Neural cell (in vitro differentiated cells): Measurements from ENCODE around the gene TUBA4B. TPM values are rescaled to one million over a fixed set of nuclear protein-coding genes. Genes with fewer than 3 reads are reported as not detected.

Experiments used
- H2AFZ ChIP-seq: fragments of 200-600, 300-800 bp; sonication (generic), shearing (Covaris generic); 2 replicates; pipeline ENCODE4 v1.6.0; 2014; ENCODE audit warnings: low read depth, mild to moderate bottlenecking, antibody characterized with exemption, low read length, moderate library complexity
- H3F3A ChIP-seq: fragments of 200-600 bp; shearing (Covaris generic); 2 replicates; pipeline ENCODE4 v1.6.1; 2016; ENCODE audit warnings: mild to moderate bottlenecking, moderate library complexity, mixed read lengths, antibody characterized with exemption, low read length; ENCODE audit not compliant: insufficient read depth, poor library complexity, severe bottlenecking
- H3K27ac ChIP-seq: fragments of 200-600, 300-800 bp; sonication (generic), shearing (Covaris generic); 2 replicates; pipeline ENCODE4 v1.5.1; 2014; ENCODE audit warnings: mild to moderate bottlenecking, low read length, moderate library complexity
- H3K27me3 ChIP-seq: fragments of 300-800, 200-600 bp; sonication (generic), shearing (Covaris generic); 2 replicates; pipeline ENCODE4 v1.6.0; 2014; ENCODE audit warnings: mild to moderate bottlenecking, low read depth, low read length, moderate library complexity; ENCODE audit not compliant: insufficient read depth
- H3K36me3 ChIP-seq: fragments of 300-800, 200-600 bp; sonication (generic), shearing (Covaris generic); 2 replicates; pipeline ENCODE4 v1.5.1; 2014; ENCODE audit warnings: mild to moderate bottlenecking, antibody characterized with exemption, low read length, moderate library complexity; ENCODE audit not compliant: insufficient read depth
- H3K4me2 ChIP-seq: fragments of 300-800, 200-600 bp; sonication (generic), shearing (Covaris generic); 2 replicates; pipeline ENCODE4 v1.6.0; 2014; ENCODE audit warnings: mild to moderate bottlenecking, low read length
- H3K4me3 ChIP-seq: fragments of 300-800, 200-600 bp; sonication (generic), shearing (Covaris generic); 2 replicates; pipeline ENCODE4 v1.5.1; 2014; ENCODE audit warnings: mild to moderate bottlenecking, low read length, moderate library complexity
- H3K79me2 ChIP-seq: fragments of 200-600 bp; shearing (Covaris generic); replicated peaks from 2 replicates; pipeline ENCODE4 v1.6.0; 2014; ENCODE audit warnings: mild to moderate bottlenecking, low read length, moderate library complexity; ENCODE audit not compliant: insufficient read depth
- H3K9ac ChIP-seq: fragments of 300-800, 200-600 bp; sonication (generic), shearing (Covaris generic); 2 replicates; pipeline ENCODE4 v1.6.1; 2016; ENCODE audit warnings: mild to moderate bottlenecking, low read length, mixed read lengths
- H3K9me2 ChIP-seq: fragments of 200-600 bp; shearing (Covaris generic); 2 replicates; pipeline ENCODE4 v1.6.1; 2016; ENCODE audit warnings: mild to moderate bottlenecking, low read length, mixed read lengths; ENCODE audit not compliant: insufficient read depth
- H3K9me3 ChIP-seq: fragments of 200-600, 300-800 bp; sonication (generic), shearing (Covaris generic); 2 replicates; pipeline ENCODE4 v1.6.1; 2016; ENCODE audit warnings: mild to moderate bottlenecking, mixed run types, low read length, moderate library complexity, mixed read lengths
- H4K20me1 ChIP-seq: fragments of 200-600 bp; shearing (Covaris generic); 2 replicates; pipeline ENCODE4 v1.6.1; 2016; ENCODE audit warnings: mild to moderate bottlenecking, mixed run types; ENCODE audit not compliant: insufficient read depth
- EP300 ChIP-seq: fragments of 450-650 bp; conservative IDR thresholded peaks from 2 replicates; pipeline ENCODE4 v1.6.1; 2014; ENCODE audit warnings: antibody characterized with exemption, mild to moderate bottlenecking, moderate library complexity; ENCODE audit not compliant: poor library complexity, severe bottlenecking
- EZH2 ChIP-seq: fragments of 200-600, 300-800 bp; shearing (Covaris generic), sonication (generic); IDR thresholded peaks from 2 replicates; pipeline ENCODE4 v1.6.1; 2014; ENCODE audit warnings: antibody characterized with exemption, low read length, borderline replicate concordance, mild to moderate bottlenecking; ENCODE audit not compliant: insufficient read depth, poor library complexity, severe bottlenecking
- MXI1 ChIP-seq: fragments of 450-650 bp; conservative IDR thresholded peaks from 2 replicates; pipeline ENCODE4 v1.6.1; 2014; ENCODE audit warnings: antibody characterized with exemption, mild to moderate bottlenecking; ENCODE audit not compliant: poor library complexity, severe bottlenecking
- POLR2AphosphoS5 ChIP-seq: IDR thresholded peaks from 2 replicates; pipeline ENCODE4 v1.6.1; 2012
- RAD21 ChIP-seq: fragments of 450-650 bp; conservative IDR thresholded peaks from 2 replicates; pipeline ENCODE4 v1.6.1; 2014; ENCODE audit warnings: antibody characterized with exemption, mild to moderate bottlenecking, moderate library complexity
- SMC3 ChIP-seq: fragments of 450-650 bp; conservative IDR thresholded peaks from 2 replicates; pipeline ENCODE4 v1.6.1; 2014; ENCODE audit warnings: antibody characterized with exemption, mild to moderate bottlenecking, moderate library complexity; ENCODE audit not compliant: poor library complexity
- TAF1 ChIP-seq: IDR thresholded peaks from 2 replicates; pipeline ENCODE4 v1.6.1; 2012; ENCODE audit warnings: low read depth
- polyA plus RNA-seq: library from polyadenylated mRNA; depleted of rRNA; stranded (reverse); fragments of >200 nt; gene quantifications from 2 replicates; pipeline ENCODE4 v1.2.3, GENCODE V29; 2014
- TF ChIP-seq, protein P1 (sequence below): fragments of 450-650 bp; IDR thresholded peaks from 2 replicates; pipeline ENCODE4 v1.5.1; 2014; ENCODE audit warnings: antibody characterized with exemption, mild to moderate bottlenecking, moderate library complexity; ENCODE audit not compliant: poor library complexity, severe bottlenecking
- TF ChIP-seq, protein P2 (sequence below): IDR thresholded peaks from 2 replicates; pipeline ENCODE4 v1.6.1; 2012; ENCODE audit warnings: borderline replicate concordance

Gene TUBA4B
- polyA plus RNA-seq, 1 donor from 2014 or later = not detected

DNA sequence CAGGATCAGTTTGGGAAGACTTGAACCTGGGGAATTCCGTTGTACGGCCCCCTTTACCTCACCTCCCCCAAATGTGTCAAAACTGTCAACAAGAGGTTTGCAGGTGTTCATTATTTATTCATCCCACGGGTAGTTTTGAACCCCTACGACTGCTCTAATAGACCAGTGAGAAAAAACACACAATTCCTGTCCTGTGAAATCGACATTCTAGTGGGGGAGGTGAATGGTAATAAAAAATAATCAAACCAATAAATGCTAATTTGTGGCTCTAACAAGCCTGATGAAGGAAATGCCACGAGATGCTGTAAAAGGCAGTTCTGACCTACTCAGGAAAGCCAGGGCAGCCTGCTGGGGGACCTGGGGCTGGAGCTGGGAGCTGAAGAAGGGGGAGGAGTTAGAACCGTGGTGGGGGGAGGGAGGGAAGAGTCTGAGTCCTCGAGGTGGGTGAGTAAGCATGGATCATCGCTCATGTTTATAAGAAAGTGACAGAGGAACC is 25.7 kb downstream of the TUBA4B start:
- peak overlapping the region; percentile 74 for H3K4me3 ChIP-seq
- no peaks in the 10 kb centered on the region for H3K36me3 ChIP-seq
- H3K4me2 ChIP-seq = peak overlapping the region; percentile 52
- no peaks in the 10 kb centered on the region for H3K27me3 ChIP-seq
- H3K9me2 ChIP-seq = no peaks in the 10 kb centered on the region
- peaks cover 10% of the 10 kb centered on the region for H3F3A ChIP-seq
- peak overlapping the region; percentile 79 for H3K27ac ChIP-seq
- H2AFZ ChIP-seq = no peak overlapping the region
- no peaks in the 10 kb centered on the region for H3K79me2 ChIP-seq
- TF ChIP-seq TAF1 (no peak), MXI1 (no peak), SMC3 (peak; percentile 18)
- H3K9ac ChIP-seq = peak overlapping the region; percentile 82
- no peaks in the 10 kb centered on the region for H3K9me3 ChIP-seq
- no peaks in the 10 kb centered on the region for H4K20me1 ChIP-seq

DNA sequence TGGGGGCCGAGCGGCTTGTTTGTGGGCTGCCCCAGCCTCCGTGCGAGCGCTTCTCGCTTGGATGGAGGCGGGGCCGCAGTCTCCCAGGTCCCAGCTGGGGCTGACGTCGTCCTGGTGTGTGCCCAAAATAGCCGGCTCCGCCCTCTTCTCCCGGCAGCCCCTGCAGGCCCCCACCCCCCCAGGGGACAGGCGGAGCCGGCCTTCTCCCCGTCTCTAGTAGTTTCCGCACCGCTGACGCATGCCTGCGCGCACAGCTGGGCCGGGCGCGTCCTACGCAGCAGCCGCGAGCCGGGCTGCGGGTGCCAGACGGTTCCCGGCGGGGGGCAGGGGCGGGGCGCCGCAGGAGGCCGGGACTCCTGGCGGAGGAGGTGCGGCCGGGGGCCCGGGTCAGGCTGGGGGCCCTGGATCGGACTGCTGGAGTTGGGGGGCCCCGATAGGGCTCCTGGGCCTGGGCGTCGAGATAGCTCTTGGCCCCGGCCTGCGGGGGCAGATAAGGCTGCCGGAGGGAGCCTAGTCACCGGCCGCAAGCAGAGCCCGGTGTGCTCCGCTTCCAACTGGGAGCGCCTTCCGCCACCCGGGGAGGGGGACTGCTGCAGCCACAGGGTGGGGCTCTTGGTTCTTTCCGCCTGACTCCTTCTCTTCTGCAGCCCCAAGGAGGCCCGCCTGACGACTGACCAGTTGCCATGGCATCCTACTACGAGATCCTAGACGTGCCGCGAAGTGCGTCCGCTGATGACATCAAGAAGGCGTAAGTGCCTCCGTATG is 26.3 kb downstream of the TUBA4B start, which contains the start of gene DNAJB2:
TSS of gene DNAJB2 (plus strand) at position 216 of the 765 bp plus-strand sequence. CDS start at position 684, 468 bp downstream.
- Histone ChIP-seq H3K27ac (peak within 1 kb of the TSS; percentile 79), H3F3A (peaks cover 10% of the 10 kb centered on the region), H3K79me2 (no peaks in the 10 kb centered on the region), H3K27me3 (no peaks in the 10 kb centered on the region), H2AFZ (peak within 1 kb of the TSS; percentile 19), H3K4me3 (peak within 1 kb of the TSS; percentile 74), H4K20me1 (no peaks in the 10 kb centered on the region), H3K36me3 (no peaks in the 10 kb centered on the region), H3K4me2 (peak within 1 kb of the TSS; percentile 52), H3K9me3 (no peaks in the 10 kb centered on the region), H3K9me2 (no peaks in the 10 kb centered on the region), H3K9ac (peak within 1 kb of the TSS; percentile 82)
- TF ChIP-seq TAF1 (no peak), EP300 (peak; percentile 57), SMC3 (no peak), EZH2 (no peak), MXI1 (peak; percentile 71), POLR2AphosphoS5 (peak; percentile 77), RAD21 (no peak)
- TF ChIP-seq, protein P1, sequence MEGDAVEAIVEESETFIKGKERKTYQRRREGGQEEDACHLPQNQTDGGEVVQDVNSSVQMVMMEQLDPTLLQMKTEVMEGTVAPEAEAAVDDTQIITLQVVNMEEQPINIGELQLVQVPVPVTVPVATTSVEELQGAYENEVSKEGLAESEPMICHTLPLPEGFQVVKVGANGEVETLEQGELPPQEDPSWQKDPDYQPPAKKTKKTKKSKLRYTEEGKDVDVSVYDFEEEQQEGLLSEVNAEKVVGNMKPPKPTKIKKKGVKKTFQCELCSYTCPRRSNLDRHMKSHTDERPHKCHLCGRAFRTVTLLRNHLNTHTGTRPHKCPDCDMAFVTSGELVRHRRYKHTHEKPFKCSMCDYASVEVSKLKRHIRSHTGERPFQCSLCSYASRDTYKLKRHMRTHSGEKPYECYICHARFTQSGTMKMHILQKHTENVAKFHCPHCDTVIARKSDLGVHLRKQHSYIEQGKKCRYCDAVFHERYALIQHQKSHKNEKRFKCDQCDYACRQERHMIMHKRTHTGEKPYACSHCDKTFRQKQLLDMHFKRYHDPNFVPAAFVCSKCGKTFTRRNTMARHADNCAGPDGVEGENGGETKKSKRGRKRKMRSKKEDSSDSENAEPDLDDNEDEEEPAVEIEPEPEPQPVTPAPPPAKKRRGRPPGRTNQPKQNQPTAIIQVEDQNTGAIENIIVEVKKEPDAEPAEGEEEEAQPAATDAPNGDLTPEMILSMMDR = no peak
- TF ChIP-seq, protein P2, sequence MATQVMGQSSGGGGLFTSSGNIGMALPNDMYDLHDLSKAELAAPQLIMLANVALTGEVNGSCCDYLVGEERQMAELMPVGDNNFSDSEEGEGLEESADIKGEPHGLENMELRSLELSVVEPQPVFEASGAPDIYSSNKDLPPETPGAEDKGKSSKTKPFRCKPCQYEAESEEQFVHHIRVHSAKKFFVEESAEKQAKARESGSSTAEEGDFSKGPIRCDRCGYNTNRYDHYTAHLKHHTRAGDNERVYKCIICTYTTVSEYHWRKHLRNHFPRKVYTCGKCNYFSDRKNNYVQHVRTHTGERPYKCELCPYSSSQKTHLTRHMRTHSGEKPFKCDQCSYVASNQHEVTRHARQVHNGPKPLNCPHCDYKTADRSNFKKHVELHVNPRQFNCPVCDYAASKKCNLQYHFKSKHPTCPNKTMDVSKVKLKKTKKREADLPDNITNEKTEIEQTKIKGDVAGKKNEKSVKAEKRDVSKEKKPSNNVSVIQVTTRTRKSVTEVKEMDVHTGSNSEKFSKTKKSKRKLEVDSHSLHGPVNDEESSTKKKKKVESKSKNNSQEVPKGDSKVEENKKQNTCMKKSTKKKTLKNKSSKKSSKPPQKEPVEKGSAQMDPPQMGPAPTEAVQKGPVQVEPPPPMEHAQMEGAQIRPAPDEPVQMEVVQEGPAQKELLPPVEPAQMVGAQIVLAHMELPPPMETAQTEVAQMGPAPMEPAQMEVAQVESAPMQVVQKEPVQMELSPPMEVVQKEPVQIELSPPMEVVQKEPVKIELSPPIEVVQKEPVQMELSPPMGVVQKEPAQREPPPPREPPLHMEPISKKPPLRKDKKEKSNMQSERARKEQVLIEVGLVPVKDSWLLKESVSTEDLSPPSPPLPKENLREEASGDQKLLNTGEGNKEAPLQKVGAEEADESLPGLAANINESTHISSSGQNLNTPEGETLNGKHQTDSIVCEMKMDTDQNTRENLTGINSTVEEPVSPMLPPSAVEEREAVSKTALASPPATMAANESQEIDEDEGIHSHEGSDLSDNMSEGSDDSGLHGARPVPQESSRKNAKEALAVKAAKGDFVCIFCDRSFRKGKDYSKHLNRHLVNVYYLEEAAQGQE = peak; percentile 50
